Panc1 (cell line): ENCODE measurements around the gene PCGF1.

Experiments
- CTCF ChIP-seq: fragments of 450-650 bp; IDR thresholded peaks from 2 replicates; pipeline ENCODE4 v1.5.1; 2017; ENCODE audit warnings: mild to moderate bottlenecking
- TCF7L2 ChIP-seq: IDR thresholded peaks from 2 replicates; pipeline ENCODE4 v1.6.1; 2011; ENCODE audit warnings: mild to moderate bottlenecking, low read depth, low read length, inconsistent platforms

DNA sequence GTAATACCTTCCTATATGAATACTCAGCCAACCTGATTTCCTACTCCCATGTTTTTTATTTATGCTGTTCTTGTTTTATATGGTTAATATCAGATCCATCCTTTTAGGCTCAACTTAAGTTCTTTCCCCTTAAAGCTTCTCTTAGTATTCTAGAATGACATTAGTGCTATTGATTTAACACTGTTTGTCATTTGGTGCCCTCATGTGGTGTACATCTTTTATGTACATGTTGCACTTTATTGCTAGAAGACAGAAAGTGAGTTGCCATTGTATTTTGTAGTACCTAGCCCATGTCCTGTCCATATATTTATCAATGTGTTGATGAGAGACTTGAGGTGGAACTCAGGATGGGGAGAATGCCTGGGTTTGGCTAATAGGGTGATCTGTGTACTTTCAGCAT is 24.7 kb upstream of the PCGF1 start:
- TF ChIP-seq CTCF = no peak
- TF ChIP-seq TCF7L2 = no peak
